ENCODE data around the gene ADRB2. TPM values are rescaled to one million over a fixed set of nuclear protein-coding genes. Genes with fewer than 3 reads are reported as not detected.
A peak's percentile ranks its signal among the peaks of the same experiment; 100 is the strongest.
"Not testable (repeated sequence)": the region's sequence is repeated elsewhere in the genome, so short reads cannot be mapped to it uniquely, and the experiment has no call there.

ADRB2 gene
- polyA plus RNA-seq (ENCODE audit: insufficient read length) = 1.5 TPM

DNA sequence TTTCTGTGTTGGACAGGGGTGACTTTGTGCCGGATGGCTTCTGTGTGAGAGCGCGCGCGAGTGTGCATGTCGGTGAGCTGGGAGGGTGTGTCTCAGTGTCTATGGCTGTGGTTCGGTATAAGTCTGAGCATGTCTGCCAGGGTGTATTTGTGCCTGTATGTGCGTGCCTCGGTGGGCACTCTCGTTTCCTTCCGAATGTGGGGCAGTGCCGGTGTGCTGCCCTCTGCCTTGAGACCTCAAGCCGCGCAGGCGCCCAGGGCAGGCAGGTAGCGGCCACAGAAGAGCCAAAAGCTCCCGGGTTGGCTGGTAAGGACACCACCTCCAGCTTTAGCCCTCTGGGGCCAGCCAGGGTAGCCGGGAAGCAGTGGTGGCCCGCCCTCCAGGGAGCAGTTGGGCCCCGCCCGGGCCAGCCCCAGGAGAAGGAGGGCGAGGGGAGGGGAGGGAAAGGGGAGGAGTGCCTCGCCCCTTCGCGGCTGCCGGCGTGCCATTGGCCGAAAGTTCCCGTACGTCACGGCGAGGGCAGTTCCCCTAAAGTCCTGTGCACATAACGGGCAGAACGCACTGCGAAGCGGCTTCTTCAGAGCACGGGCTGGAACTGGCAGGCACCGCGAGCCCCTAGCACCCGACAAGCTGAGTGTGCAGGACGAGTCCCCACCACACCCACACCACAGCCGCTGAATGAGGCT is at the start of gene ADRB2:
Gene ADRB2 (plus strand): TSS at position 559 of the 686 bp plus-strand sequence. CDS start 221 bp downstream, outside the sequence.
- DNase-seq = peak; percentile 83

DNA sequence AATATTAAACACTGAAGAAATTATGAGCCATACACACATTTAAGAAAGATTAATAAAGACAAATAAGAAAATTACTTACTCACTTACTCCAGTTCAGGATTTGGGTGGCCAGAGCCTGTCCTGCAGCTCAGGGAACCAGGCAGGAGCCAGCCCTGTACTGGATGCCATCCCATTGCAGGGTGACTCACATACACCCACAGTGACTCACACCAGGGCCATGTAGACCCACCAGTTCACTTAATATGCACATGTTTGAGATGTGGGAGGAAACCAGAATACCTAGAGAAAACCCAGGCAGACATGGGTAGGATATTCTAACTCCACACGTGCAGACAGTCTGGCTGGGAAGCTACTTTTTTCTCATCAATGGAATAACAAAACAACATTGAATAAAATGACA is 49.6 kb upstream of the ADRB2 start:
- DNase-seq = no peak

- no peak for DNase-seq
These were observed 47.5 kb upstream of the ADRB2 start for GRCh38 chr5:148778882-148779281.

DNA sequence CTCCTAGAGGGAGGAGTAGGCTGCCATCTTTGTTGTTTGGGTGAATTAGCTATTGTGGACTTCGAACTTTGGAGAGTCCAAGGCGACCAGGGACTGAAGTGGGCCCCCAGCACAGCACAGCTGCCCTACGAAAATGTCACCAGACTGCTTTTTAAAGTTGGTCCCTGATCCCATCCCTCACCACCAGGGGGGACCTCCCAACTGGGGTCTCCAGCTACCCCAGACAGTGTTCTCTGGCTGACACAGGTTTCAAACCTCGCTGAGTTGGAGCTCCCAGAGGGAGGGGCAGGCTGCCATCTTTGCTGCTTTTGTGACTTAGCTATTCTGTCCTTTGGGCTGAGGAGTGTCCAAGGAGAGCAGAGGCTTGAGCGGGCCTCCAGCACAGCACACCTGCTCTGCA is 45.7 kb upstream of the ADRB2 start:
- DNase-seq = no peak

DNA sequence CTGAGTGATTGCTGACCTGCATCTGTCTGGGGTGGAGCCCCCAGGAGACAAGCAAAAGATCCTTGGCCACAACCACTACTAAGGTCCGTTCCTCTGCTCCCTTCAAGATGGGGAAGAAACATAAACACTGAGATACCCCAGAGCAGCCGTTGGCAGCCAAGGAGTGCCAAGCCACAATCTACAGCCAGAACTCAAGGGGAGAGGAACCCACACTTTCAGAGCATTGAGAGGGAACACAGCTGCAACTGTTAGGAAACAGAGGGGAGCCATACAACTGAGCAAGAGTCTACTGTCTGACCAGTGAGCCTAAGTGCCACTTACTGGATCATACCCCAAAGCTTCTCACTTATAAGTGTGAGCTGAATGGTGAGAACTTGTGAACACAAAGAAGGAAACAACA is 44.6 kb upstream of the ADRB2 start:
- no peak for DNase-seq

- DNase-seq = no peak
These were observed 41.2 kb upstream of the ADRB2 start for GRCh38 chr5:148785223-148785622.

- DNase-seq = no peak
These were observed 40.0 kb upstream of the ADRB2 start for GRCh38 chr5:148786456-148786855.

DNA sequence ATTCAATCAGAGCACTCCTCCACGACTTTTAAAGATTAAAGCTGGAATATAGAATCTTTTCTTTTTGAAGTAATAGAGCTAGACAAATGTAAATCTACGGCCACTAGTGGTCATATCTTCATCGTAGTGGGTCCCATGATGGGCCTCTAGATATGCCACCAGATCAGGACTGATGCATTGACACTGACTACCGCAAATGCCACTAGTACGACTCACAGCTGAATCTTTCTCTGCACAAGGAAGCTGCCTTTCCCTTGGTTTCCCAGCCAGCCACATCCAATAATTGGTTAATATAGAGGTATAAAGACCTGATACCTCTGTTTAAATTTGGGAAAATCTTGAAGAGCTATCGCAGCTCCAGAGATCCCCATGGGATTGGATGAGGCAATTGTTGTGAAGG is 37.8 kb upstream of the ADRB2 start:
- no peak for DNase-seq

GRCh38 chr5:148790545-148791333 is 35.7 kb upstream of the ADRB2 start:
- DNase-seq = no peak

GRCh38 chr5:148791334-148791667 is 35.1 kb upstream of the ADRB2 start:
- no peak for DNase-seq

DNA sequence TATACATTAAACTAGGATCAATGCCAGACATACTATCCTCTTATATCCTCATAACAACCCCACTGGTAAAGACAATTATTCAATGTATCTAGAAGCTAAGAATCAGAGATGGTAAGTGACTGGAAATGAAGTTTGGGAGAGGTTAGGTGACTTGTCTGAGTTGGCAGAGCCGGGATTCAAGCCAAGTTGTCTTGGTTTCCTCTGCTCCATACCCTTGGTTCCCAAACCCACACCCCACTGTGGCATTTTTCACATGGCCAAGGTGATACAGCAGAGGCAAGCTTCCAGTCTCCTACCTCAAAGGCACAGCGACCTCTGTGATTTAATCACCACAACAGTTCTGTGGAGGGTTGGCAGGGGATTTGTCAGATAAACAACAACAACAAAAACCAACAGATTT is 34.7 kb upstream of the ADRB2 start:
- DNase-seq = no peak

GRCh38 chr5:148792744-148793143 is 33.7 kb upstream of the ADRB2 start:
- DNase-seq = no peak

GRCh38 chr5:148793261-148793660 is 33.1 kb upstream of the ADRB2 start:
- no peak for DNase-seq

GRCh38 chr5:148794275-148794674 is 32.1 kb upstream of the ADRB2 start:
- no peak for DNase-seq

DNA sequence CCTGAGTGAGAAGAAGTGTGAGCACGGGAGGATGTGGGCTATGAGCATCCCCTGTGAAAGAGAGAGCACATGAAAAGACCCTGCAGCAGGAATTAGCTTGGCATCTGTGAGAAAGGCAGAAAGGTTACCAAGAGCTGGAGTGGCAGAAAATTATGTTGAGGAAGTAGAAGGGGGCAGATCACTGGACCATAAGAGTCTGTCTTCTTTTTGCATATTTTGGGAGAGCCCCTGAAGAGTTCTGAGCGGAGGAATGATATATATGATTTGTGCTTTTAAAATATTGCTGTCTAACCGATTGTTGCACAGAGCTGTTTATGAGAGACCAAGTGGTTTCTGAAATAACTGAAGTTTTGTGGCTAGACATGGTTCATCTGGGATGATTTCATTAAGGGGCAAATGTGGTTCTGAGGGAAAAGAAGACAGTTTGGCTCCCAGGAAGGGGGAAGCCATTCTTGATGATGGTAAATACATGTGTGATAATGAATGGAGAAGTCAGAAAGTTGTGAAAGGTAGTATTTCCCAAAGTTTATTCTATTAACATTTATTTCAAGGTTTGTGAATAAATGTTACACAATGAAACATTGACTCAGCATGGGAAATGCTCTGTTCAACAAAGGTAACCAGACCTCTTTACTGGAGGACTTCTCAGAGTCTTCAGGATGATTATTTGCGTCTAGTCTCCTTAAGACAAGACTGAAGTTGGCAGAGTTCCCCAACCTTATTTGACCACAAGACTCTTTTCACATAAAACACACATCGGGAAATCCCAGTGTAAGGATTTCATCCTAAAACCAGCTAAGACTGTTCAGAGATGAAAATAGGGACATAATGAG is 31.5 kb upstream of the ADRB2 start:
- DNase-seq = no peak

GRCh38 chr5:148796936-148797335 is 29.5 kb upstream of the ADRB2 start:
- no peak for DNase-seq

GRCh38 chr5:148798786-148799185 is 27.6 kb upstream of the ADRB2 start:
- DNase-seq = no peak

DNA sequence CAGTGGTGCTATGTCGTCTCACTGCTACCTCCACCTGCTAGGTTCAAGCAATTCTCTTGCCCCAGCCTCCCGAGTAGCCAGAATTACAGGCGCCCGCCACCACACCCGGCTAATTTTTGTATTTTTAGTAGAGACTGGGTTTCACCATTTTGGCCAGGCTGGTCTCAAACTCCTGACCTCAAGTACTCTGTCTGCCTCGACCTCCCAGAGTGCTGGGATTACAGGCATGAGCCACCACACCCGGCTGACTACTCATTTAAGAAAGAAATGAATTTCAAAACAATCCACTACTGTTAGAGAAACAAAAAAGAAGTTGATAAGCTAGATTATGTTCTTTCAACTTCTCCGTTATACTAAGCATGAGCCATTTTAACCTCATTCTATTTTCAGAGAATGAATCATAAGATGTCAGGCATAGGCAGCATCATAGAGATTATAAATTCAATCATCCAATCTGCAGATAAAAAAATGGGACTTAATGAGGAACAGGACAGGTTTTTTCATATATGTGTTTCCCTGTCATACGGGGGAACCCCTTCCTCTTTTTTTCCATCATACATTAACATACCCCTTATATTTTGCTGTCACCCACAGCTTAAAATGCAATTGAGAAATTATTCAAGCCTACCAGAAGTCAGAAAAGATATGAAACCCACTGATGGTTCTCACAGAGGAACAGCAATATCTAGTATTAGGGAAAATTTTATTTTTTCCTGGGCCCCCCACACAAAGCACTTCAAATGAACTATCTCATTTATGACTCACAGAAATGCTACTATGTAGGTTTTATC is 26.5 kb upstream of the ADRB2 start:
- no peak for DNase-seq

DNA sequence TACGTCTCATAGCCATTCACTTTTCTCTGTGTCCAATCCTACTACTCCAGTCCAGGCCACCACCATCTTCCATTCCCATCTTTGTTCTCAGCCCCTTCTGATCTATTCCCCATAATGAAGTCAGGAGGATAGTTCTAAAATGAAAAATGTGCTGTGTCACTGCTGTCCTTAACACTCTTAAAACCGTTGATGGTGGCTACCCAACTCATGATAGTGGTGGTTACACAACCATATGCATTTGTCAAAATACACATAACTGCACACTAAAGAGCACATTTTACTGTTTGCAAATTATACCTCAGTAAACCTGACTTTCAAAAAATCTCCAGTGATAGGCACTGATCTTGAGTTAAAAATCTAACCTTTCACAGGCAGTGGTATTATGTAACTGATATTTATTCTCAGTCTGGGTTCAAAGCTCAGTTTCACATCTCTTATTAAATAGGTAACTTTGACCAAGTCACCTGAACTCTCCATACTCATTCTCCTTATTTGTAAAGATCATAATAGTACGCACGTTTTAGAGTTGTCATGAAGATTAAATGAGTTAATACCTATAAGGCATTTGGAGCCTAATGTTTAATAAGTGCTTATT is 24.6 kb upstream of the ADRB2 start:
- DNase-seq = no peak

DNA sequence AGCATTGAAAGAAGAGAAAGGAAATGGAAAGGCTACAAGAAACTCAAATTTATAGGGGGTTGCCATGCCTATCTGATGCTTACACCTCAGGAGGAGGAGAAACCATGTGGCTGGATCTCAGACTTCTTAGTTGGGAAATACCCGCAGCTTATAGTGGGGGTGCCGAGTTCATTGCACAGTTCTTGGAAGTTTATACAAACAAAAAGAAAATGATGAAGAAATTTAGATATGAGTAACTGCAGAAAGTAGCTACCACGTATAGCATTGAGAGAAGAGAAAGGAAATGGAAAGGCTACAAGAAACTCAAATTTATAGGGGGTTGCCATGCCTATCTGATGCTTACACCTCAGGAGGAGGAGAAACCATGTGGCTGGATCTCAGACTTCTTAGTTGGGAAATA is 23.0 kb upstream of the ADRB2 start:
- not testable (repeated sequence) for DNase-seq

DNA sequence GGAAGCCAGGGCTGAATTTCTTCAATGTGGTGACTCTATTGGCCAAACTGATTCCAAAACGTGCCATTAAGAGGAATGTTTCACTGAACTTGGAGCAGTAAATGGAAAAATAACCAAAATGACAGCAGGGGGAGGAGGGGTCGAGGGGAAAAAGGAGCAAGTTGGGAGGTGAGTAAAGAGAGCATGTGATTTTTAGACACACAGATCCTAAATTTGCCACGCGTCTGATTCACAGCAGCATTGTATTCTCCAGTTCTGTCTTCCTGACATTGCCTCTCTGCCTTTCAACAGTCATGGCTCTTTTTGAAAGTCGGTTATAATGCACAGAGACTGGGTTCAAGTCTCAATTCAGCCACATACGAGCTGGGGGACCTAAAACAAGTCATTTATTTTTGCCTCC is 22.0 kb upstream of the ADRB2 start:
- DNase-seq = no peak
